COLO829 (cell line): Measurements from ENCODE around the gene EPX.
"Not testable (repeated sequence)": the region's sequence is repeated elsewhere in the genome, so short reads cannot be mapped to it uniquely, and the experiment has no call there.

Experiments used
- DNase-seq: peaks from one replicate; pipeline ENCODE4 v3.0.0; 2012; ENCODE audit warnings: low spot score

Gene EPX, protein sequence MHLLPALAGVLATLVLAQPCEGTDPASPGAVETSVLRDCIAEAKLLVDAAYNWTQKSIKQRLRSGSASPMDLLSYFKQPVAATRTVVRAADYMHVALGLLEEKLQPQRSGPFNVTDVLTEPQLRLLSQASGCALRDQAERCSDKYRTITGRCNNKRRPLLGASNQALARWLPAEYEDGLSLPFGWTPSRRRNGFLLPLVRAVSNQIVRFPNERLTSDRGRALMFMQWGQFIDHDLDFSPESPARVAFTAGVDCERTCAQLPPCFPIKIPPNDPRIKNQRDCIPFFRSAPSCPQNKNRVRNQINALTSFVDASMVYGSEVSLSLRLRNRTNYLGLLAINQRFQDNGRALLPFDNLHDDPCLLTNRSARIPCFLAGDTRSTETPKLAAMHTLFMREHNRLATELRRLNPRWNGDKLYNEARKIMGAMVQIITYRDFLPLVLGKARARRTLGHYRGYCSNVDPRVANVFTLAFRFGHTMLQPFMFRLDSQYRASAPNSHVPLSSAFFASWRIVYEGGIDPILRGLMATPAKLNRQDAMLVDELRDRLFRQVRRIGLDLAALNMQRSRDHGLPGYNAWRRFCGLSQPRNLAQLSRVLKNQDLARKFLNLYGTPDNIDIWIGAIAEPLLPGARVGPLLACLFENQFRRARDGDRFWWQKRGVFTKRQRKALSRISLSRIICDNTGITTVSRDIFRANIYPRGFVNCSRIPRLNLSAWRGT

DNA sequence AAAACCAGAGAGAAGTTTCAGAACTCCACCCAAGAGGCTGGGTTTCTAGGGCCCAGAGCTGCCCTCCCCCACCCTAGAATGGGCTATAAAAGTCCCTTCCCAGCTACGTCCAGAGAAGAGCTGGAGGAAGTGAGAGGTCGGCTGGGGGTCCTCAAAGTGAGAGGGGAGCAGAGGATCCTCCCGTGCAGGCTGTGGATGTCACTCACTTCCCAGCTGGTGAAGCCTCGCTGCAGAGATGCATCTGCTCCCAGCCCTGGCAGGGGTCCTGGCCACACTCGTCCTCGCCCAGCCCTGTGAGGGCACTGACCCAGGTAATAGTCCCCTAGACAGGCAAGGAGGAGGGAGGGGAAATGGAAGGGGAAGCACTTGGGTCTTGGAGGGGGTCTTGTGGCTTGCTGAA lies at the start of gene EPX:
Gene EPX (plus strand): TSS at position 115 of the 400 bp plus-strand sequence. CDS start 121 bp downstream, at position 236.
- DNase-seq, result no peak

DNA sequence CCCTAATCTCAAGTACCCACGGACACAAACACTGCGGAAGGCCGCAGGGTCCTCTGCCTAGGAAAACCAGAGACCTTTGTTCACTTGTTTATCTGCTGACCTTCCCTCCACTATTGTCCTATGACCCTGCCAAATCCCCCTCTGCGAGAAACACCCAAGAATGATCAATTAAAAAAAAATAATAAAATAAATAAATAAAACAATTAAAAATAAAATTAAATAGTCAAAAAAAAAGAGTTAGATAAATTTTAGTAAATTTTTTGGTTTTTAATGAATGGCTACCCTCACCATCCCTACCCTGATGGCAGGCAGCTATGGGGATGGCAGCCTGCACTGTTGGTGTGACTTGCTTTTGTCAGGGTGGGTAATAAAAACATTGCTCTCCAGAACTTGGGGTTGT lies 49.2 kb upstream of the EPX start:
- DNase-seq, result not testable (repeated sequence)

DNA sequence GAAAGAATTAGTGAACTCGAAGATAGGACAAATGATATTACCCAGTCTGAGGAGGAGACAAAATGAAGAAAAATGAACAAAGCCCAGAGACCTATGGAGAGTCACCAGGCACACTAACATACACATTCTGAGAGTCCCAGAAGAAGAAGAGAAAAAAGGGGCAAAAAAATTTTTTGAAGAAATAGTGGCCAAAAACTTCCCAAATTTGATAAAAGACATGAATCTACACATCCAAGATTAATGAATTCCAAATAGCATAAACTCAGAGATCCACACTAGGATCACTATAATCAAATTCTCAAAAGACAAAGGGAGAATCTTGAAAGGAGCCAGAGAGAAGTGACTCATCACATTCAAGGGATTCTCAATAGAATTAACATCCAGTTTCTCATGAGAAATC lies 47.7 kb upstream of the EPX start:
- no peak for DNase-seq

DNA sequence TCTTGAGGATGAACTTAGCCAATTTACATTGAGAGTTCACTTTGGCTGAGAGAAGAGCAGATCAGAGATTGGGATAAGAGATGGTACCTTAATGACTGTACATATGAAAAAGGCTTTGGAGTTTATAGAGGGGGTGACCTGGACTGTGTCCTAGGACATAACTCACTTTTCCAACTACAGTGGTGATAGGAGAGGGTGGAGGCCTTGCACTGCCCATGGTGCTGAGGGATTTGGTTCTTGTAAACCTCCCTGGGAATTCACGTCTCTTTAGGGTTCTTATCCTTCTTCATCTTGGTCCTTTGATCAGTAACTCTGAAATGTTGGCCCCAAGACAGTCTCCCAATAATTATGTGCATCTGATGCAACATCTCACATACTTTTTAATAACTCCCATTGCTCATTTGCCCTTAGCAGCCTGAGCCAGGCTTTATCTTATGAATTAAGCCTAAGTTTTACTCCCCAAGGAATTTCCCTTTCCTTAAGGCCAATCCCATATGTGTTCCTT lies 44.5 kb upstream of the EPX start, which contains the start of gene OR4D1:
Gene OR4D1 (plus strand): TSS at position 455 of the 505 bp plus-strand sequence. CDS start 6,770 bp downstream, outside the sequence.
- no peak for DNase-seq

DNA sequence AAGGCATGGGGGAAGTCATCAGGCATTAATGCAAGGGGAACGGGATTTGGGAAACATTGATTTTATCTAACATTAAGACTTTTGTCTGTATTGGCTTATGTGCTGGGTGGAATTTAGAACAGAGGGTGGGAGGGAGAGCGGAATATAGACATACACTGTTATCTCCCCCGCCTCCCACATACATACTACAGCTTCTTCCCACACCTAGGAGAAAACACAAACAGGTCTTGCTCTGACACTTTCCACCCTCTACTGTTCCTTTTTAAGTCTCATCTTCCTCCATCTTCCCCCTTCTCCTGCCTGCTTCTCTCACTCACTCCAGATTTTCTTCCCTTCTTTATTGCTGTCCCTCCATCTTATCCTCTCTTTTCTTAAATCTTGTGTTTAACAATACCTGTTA lies 43.9 kb upstream of the EPX start:
- DNase-seq, result no peak

DNA sequence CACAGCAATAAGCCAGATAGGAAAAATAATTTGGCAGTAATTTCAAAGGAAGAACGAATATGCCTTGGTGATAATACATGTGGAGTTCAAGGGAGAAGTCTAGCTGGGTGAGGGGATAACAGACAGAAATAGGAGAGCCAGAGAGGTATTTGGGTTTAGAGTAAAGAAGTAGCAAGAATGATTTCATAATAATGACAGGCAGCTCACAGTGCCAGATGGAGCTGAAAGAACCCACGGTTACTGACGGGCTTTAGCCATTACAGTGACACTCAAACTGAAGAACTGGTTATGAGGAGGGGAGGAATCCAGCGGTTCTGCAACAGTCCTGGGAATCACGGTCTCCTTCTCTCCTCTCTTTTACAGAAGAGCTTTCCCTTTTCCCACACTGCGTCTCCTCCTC lies 42.1 kb upstream of the EPX start:
- DNase-seq, result no peak

DNA sequence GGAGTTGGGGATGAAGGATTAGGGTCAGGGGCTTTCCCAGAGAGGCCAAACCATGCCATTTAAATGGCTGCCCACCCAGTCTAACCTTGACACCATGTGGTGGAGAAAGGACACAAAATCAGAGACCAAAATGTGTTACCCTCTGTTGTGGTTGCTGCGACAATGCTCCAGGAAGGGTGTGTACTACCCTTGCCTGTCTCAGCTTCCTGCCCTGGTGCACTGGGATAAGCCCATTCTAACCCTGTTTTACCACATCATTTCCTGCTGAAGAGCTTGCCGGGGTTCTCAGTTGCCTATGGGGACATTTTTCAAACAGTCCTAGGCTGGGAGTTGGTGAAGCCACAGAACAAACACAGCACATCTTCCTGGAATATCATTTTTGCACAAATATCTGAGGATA lies 39.5 kb upstream of the EPX start:
- DNase-seq, result no peak

DNA sequence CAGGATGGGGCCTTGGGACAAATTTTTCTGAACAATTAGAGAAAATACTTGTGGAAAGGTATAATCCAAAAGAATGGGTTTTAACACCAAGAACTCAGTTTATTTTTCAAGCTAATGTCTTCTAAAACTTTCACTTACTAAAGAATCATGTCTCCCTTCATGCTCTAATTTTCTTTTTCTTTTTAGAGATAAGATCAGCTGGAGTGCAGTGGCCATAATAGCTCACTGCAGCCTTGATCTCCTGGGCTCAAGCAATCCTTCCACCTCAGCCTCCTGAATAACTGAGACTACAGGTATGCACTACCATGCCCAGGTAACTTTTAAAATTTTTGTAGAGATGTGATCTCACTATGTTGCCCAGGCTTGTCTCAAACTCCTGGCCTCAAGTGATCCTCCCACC lies 38.9 kb upstream of the EPX start:
- no peak for DNase-seq

DNA sequence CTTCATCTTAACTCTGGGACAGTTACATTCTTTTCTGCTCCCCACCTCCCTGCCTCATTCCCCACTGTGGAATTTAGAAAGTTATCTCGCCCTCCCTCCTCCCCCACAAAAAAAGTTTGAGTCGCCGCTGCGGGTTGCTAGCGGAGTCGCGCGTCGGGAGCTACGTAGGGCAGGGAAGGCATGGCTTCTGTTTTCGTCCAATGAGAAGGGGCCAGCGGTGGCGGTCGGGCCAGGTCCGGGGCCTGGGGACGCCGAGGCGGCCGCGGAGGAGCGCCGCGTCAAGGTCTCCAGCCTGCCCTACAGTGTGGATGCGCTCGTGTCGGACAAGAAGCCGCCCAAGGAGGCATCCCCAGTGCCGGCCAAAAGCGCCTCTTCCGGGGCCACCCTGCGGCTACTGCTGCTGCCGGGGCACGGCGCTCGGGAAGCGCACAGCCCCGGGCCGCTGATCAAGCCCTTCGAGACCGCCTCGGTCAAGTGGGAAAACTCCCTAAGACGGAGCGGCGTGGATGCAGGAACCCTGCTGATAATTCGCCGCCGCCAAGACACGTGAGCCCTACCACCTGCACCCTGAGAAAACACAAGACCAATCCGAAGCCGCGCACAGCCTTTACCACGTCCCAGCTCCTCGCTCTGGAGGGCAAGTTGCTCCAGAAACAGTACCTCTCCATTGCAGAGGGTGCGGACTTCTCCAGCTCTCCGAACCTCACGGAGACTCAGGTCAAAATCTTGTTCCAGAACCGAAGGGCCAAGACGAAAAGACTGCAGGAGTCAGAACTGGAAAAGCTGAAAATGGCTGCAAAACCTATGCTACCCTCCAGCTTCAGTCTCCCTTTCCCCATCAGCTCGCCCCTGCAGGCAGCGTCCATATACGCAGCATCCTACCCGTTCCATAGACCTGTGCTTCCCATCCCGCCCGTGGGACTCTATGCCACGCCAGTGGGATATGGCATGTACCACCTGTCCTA lies 35.4 kb upstream of the EPX start:
- no peak for DNase-seq

DNA sequence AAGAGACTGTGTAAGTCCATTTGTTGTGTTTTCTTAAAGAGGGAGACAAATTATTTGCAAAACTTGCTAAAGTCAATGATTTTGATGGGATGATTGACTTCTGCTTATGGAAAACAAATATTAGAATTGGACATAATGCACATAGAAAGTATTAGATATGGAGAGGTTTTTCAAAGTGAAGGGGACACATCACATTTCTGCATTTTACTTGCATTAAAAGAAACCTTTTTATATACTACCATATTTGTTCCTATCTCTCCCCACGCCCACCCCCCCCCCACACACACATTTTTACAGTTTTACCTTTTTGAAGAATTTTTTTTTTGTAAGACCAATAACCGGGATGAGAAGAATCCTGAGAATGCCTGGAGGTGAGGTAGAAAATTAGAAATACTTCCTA lies 34.3 kb upstream of the EPX start:
- no peak for DNase-seq

DNA sequence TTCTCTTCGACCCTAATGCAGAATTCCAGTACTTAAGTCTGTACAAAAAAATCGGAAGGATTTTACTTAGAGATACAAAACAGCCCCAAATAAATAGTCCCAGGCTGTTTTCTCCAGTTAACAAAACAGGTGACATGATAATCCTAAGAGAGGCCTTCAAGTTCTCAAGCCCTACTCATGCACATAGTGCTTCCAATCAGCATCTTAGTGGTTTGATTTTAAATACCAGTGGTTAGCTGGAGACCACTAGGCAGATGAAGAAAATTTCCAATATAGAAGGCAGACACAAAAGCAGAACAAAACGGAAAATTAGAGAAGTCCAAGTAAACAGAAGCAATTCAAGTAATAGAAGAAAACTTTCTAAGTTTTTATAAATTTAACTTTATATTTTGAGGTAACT lies 31.0 kb upstream of the EPX start:
- DNase-seq, result no peak

DNA sequence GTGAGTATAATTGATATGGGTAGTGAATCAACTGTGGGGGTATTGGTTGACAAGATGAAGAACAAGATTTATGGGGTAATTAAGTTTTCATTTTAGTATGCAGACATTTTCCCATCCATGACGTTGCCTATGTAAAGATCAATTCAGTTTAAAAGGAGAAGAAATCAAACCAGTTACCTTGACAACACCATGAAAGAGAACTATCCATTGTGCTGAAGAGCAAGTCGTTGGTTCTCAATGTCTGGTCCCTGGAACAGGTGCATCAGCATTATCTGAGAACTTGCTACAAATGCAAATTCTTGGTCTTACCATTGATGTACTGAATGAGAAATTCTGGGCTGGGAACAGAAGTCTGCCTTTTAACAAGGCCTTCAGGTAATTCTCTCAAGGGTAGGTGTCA lies 26.5 kb upstream of the EPX start:
- DNase-seq, result no peak

DNA sequence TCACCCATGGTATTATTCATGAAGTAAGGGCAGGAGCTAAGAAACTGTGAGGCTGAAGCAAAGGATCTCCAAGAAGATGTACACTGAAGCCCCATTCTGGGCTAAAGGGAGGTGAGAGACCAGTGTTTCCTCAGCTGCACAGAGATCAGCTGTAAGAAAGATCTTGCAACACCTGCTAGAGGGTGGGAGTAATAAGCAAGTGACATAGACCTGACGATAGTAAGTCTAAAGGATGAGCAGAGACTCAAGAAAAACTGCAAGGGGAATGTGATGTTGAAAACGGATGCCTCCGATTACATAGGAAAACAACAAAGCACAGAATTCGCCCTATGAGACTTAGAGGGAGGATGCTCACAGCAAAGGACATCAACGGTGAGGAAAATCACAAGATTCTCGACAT lies 25.8 kb upstream of the EPX start, which contains the start of gene OR4D2:
Gene OR4D2 (plus strand): TSS at position 301 of the 400 bp plus-strand sequence. CDS start 2,674 bp downstream, outside the sequence.
- no peak for DNase-seq

DNA sequence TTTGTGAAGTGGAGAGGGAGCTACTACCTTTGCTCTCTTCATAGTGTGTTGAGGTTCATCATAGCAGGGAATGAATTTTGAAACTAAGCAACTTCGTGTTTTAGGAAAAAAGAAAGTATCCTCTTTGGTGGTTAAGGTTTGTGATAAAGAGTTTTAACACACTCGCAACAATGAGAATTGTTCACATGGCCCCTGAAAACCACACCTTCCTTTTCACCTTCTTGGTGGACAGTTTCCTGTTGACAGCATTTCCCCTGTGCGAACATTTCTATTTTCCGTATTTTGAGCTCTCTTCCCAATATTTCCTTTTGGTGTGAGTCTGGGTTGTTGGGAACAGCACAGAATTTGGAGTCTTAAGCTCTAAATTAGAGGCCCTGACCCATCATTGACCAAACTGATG lies 21.9 kb upstream of the EPX start:
- DNase-seq, result no peak

DNA sequence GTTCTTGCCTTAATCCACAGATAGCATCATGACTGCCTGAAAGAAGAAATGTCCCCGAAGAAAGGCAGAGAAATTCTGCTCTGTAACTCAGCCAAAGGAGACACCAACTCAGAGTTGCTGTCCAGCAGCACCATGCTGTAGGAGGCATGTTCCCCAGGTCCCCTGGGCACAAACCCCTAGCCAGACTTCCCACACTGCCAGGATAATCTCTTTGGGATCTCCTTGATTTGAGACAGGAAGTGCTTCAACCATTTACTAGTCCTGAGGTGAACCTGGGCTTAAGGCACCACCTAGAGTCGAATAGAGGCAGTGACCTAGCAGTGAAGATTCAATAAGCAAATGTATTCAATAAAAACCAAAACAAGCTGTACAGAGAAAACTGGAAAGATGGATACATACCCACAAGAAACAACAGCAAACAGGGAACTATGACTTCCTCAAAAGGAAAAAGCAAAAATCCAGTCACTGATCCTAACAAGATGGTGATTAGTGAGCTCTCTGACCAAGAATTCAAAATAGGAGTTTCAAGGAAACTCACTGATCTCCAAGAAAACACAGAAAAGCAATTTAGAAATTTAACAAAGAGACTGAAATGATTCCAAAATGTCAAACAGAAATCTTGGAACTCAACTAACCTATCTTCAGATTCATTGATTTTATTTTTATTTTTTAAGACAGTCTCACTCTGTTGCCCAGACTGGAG lies 20.0 kb upstream of the EPX start:
- no peak for DNase-seq

DNA sequence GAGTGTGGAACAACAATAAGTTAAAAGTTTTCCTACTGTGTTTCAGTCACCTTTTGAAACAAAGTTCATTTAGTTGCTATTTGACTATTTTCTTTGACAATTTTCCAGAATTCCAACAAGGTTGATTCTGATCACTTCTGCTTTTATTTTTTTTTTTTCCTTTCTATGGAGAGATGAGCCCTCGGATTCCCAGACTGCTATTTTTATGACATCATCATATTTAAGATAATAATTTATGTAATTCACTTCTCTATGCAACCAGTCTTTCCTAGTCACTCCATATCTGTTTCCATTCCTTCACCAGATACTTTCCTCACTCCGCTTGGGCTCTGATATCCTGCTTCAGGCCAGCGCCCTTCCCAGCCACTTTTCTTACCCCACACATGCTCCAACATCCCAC lies 17.7 kb upstream of the EPX start:
- no peak for DNase-seq

DNA sequence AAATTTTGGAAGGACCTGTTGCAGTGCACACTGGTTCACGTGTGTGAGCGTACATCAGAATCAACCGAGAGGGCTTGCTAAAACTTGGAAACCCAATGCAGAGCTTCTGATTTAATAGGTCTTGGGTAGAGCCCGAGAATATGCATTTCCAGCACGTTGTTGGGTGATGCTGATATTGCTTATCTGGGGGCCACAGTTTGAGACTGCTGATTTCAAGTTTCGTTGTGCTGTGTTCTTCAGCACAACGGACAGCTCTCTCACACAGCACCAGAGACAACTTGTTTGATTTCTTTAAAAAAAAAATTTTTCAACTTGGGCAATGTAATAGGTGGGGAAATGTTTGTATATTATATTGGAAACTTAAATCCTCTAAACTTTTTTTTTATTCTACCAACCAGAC lies 16.3 kb upstream of the EPX start:
- no peak for DNase-seq

DNA sequence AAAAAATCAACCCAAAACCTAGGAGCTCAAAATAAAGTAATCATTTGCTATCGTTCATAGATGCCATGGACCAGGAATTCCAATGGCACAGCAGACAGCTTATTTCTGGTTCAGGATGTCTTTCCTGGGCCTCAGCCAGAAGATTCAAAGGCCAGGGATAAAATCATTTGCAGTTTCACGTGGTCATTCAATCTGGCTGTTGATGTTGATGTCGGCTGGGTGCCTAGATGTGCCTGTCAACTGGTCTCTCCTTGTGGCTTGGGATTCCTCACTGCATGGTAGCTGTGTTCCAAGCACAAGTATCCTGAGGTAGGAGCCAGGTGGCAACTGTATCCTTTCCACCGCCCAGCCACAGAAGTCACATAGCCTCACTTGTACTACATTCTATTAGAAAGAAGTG lies 10.7 kb upstream of the EPX start:
- DNase-seq, result no peak

DNA sequence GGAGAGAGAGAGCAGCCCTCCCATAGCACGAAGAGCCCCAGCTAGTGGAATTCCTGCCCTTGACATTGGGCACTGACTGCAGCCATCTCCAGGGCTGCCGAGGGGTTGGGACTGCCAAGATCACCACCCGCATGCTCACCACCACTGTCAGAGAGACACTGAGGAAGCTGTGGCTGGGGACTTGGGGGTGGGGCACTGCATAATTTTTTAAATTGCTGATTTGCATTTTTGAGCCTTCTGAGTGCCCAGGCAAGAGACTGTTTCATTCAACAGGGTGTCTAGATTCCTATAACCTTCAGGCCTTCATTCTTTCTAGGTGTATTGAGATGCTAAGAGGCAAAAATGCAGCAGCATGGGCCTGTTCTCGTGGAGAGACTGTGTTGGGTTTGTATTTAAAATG lies 9.0 kb upstream of the EPX start:
- no peak for DNase-seq

DNA sequence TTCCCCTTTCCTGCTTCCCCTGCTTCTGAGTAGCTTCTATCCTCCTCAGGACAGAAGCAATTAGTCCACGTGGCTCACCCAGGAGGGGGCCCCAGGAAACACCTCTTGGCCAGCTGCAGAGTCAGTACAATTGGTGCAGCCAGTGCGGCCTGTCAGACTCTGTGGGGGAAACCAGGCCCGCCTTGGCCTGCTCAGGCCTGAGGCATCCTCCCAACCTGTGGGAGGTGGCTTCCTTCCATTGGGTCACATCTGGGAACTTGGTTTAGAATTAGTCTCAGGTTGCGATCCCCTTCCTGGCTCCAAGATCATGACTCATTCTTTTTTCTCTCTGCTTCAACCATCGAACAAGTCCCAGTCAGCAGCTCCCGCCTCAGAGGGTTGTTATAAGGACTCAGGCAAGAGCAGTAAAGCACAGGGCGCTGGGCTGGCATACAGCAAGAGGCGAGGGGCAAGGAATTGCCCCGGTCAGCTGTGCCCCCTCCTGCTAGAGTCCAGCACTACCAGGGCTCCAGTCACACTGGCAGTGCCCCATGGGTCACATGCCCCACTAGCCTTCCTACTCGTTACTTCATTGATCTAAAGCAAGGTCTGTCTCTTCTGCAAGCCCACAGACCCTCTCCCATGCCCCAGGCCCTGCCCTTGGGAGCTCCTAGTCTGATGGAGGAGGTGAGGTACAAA lies 8.1 kb upstream of the EPX start:
- no peak for DNase-seq
